Osteoblast (primary cell): Measurements from ENCODE around the gene CTBP2. TPM values are rescaled to one million over a fixed set of nuclear protein-coding genes. Genes with fewer than 3 reads are reported as not detected.

Experiments
- DNase-seq: peaks from one replicate; pipeline ENCODE4 v3.0.0; 2011; ENCODE audit warnings: low spot score, mixed read lengths; ENCODE audit not compliant: insufficient read length; ENCODE audit errors: missing footprints
- H2AFZ ChIP-seq: 2 replicates; pipeline ENCODE4 v1.6.0; 2011; ENCODE audit warnings: mild to moderate bottlenecking, low read length
- H3K27ac ChIP-seq: 2 replicates; pipeline ENCODE4 v1.5.1; 2011; ENCODE audit warnings: mild to moderate bottlenecking, low read depth, low read length, moderate library complexity
- H3K27me3 ChIP-seq: 2 replicates; pipeline ENCODE4 v1.6.0; 2012; ENCODE audit warnings: mild to moderate bottlenecking, control low read depth, inconsistent platforms, low read length, moderate library complexity; ENCODE audit not compliant: insufficient read depth
- H3K36me3 ChIP-seq: 2 replicates; pipeline ENCODE4 v1.5.1; 2011; ENCODE audit warnings: mild to moderate bottlenecking, low read length, control low read depth, moderate library complexity; ENCODE audit not compliant: insufficient read depth
- H3K4me1 ChIP-seq: 2 replicates; pipeline ENCODE4 v1.5.1; 2011; ENCODE audit warnings: mild to moderate bottlenecking, low read length, control low read depth, moderate library complexity; ENCODE audit not compliant: insufficient read depth
- H3K4me2 ChIP-seq: 2 replicates; pipeline ENCODE4 v1.6.0; 2011; ENCODE audit warnings: mild to moderate bottlenecking, low read length; ENCODE audit not compliant: insufficient read depth
- H3K4me3 ChIP-seq: fragments of 200-600 bp; sonication (generic); 3 replicates; pipeline ENCODE4 v1.5.1; 2012; ENCODE audit warnings: mild to moderate bottlenecking, low read length, inconsistent platforms; ENCODE audit not compliant: insufficient read depth
- H3K79me2 ChIP-seq: 2 replicates; pipeline ENCODE4 v1.6.0; 2012; ENCODE audit warnings: mild to moderate bottlenecking, low read length, control low read depth, inconsistent platforms; ENCODE audit not compliant: insufficient read depth
- H3K9me3 ChIP-seq: 2 replicates; pipeline ENCODE4 v1.5.1; 2011; ENCODE audit warnings: low read depth, low read length, control low read depth
- H4K20me1 ChIP-seq: 2 replicates; pipeline ENCODE4 v1.6.0; 2012; ENCODE audit warnings: mild to moderate bottlenecking, low read length, control low read depth; ENCODE audit not compliant: insufficient read depth
- small RNA-seq: library from RNA; depleted of rRNA; stranded (forward); fragments of <200 nt; gene quantifications from one replicate; pipeline ENCODE3, GENCODE V24; 2012
- total RNA-seq: library from RNA; depleted of rRNA; stranded (reverse); fragments of >200 nt; gene quantifications from 2 replicates; pipeline ENCODE4 v1.2.3, GENCODE V29; 2012
- TF ChIP-seq, protein P1 (sequence below): IDR thresholded peaks from 2 replicates; pipeline ENCODE4 v1.5.1; 2011; ENCODE audit warnings: mild to moderate bottlenecking, low read depth, low read length, moderate library complexity; ENCODE audit errors: extremely low read depth

The CTBP2 gene
- total RNA-seq, 1 donor, result 65.9 TPM

DNA sequence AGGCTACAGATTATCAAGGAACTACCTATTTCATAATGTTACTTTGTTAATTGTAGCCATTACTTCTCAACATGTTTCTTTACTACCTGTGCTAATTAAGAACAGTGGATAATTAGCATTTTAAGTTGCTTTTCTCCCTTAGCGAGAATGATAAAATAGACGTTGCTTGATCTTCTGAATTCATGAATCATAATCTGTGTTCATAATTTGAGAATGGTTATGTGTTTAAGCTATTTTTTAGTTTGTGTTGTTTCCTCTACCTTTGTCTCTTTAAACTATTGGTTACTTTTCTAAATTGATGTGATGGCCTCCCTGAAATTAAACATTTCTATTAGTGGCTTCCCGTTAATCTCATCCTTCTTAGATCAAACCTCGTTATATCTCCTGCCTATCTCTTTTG lies 218.5 kb downstream of the CTBP2 start, which contains the start of gene ZRANB1:
ZRANB1 (plus strand) TSS at position 301 of the 400 bp plus-strand sequence. CDS start 371 bp downstream, outside the sequence.
- Histone ChIP-seq H3K4me1 (peaks cover 26% of the 10 kb centered on the region), H3K79me2 (peaks cover 98% of the 10 kb centered on the region), H4K20me1 (peaks cover 56% of the 10 kb centered on the region), H3K9me3 (no peaks in the 10 kb centered on the region), H3K4me3 (no peak within 1 kb of the TSS), H3K4me2 (no peak within 1 kb of the TSS), H2AFZ (no peak within 1 kb of the TSS), H3K27ac (peak within 1 kb of the TSS; percentile 75), H3K27me3 (no peaks in the 10 kb centered on the region), H3K36me3 (peaks cover 11% of the 10 kb centered on the region)
- TF ChIP-seq, protein P1, sequence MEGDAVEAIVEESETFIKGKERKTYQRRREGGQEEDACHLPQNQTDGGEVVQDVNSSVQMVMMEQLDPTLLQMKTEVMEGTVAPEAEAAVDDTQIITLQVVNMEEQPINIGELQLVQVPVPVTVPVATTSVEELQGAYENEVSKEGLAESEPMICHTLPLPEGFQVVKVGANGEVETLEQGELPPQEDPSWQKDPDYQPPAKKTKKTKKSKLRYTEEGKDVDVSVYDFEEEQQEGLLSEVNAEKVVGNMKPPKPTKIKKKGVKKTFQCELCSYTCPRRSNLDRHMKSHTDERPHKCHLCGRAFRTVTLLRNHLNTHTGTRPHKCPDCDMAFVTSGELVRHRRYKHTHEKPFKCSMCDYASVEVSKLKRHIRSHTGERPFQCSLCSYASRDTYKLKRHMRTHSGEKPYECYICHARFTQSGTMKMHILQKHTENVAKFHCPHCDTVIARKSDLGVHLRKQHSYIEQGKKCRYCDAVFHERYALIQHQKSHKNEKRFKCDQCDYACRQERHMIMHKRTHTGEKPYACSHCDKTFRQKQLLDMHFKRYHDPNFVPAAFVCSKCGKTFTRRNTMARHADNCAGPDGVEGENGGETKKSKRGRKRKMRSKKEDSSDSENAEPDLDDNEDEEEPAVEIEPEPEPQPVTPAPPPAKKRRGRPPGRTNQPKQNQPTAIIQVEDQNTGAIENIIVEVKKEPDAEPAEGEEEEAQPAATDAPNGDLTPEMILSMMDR, result no peak
- no peak for DNase-seq

DNA sequence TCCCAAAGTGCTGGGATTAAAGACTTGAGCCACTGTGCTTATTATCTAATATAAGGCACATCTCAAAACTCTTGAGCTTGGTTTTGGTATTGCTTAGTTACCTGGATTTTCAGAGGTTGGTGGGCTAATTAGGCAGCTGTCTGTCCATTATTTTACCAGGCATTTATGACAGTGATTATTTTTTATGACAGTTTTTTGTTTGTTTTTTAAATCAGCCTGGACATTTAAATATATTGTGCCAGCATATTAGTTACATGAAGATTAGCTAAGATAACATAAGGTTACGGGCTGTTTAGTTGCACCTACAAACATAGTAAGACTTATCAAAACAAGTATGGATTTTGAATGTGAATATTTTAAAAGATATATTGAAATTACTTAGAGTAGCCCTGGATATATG lies 221.1 kb downstream of the CTBP2 start:
- Histone ChIP-seq H2AFZ (no peak overlapping the region), H3K27ac (no peak overlapping the region), H3K4me3 (no peak overlapping the region), H3K79me2 (peaks cover 97% of the 10 kb centered on the region), H3K4me2 (no peak overlapping the region), H3K4me1 (peaks cover 17% of the 10 kb centered on the region), H3K9me3 (no peaks in the 10 kb centered on the region), H3K36me3 (peaks cover 11% of the 10 kb centered on the region), H3K27me3 (no peaks in the 10 kb centered on the region), H4K20me1 (peaks cover 60% of the 10 kb centered on the region)
- DNase-seq, result no peak
- TF ChIP-seq, protein P1, result no peak

DNA sequence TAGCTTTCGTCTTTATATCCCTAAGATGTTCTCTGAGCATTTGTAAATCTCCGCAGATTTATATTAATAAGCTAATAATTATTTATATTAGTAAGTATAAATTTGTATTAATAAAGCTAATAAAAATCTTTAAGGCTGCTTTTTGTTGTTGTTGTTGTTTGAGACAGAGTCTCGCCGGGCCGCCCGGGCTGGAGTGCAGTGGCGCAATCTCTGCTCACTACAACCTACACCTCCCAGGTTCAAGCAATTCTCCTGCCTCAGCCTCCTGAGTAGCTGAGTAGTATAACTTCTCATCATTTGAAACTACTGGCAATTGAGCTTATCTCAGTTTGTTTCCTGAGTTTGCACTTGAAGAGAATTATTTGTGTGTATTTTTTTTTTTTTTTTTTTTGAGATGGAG lies 223.6 kb downstream of the CTBP2 start:
- no peak overlapping the region for H3K4me2 ChIP-seq
- H3K9me3 ChIP-seq, result no peaks in the 10 kb centered on the region
- no peak for DNase-seq
- H3K27me3 ChIP-seq, result no peaks in the 10 kb centered on the region
- no peak overlapping the region for H2AFZ ChIP-seq
- TF ChIP-seq, protein P1, result no peak
- H3K4me3 ChIP-seq, result no peak overlapping the region
- H3K27ac ChIP-seq, result no peak overlapping the region
- H3K79me2 ChIP-seq, result peaks cover 96% of the 10 kb centered on the region
- H3K4me1 ChIP-seq, result peaks cover 3% of the 10 kb centered on the region
- no peaks in the 10 kb centered on the region for H3K36me3 ChIP-seq
- peaks cover 65% of the 10 kb centered on the region for H4K20me1 ChIP-seq

DNA sequence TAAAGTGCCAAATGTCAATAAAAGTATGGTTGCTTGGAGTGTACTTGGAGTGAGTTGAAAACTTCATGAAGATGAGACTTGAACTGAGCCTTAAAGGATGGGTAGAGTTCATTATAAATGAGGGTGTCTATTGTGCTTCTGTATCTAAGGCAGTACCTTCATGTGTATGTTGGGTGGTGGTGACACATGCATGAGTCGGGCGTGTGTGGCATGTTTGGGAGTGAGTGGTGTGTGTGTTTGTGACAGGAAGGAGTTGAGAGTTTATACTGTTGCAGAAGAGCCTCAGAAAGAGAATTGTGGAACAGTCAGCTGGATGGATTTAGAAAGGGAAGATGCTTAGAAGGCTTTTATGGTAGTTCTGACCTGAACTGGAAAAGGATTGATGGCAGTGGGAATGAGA lies 224.4 kb downstream of the CTBP2 start:
- no peak overlapping the region for H3K4me3 ChIP-seq
- DNase-seq, result no peak
- H3K79me2 ChIP-seq, result peaks cover 98% of the 10 kb centered on the region
- H3K36me3 ChIP-seq, result no peaks in the 10 kb centered on the region
- H2AFZ ChIP-seq, result no peak overlapping the region
- H3K27ac ChIP-seq, result no peak overlapping the region
- H3K9me3 ChIP-seq, result no peaks in the 10 kb centered on the region
- H3K4me1 ChIP-seq, result peaks cover 3% of the 10 kb centered on the region
- TF ChIP-seq, protein P1, result no peak
- no peak overlapping the region for H3K4me2 ChIP-seq
- no peaks in the 10 kb centered on the region for H3K27me3 ChIP-seq
- peaks cover 68% of the 10 kb centered on the region for H4K20me1 ChIP-seq

Small RNAs within 50 kb of the gene (small RNA-seq; reads per million reads assigned to genes)
- not detected for gene MIR4296
- not detected for gene MRPS21P6

Other genes starting within 250 kb of the CTBP2 start
- gene ZRANB1, start 218.4 kb downstream of the CTBP2 start, total RNA-seq, result 34.7 and 35.9 TPM in 2 replicates